ENCODE measurements around the gene DNMT3A. TPM values are rescaled to one million over a fixed set of nuclear protein-coding genes. Genes with fewer than 3 reads are reported as not detected.
A peak's percentile ranks its signal among the peaks of the same experiment; 100 is the strongest.

DNMT3A gene
- total RNA-seq, 1 donor from 2014 or later, result 113 TPM

DNA sequence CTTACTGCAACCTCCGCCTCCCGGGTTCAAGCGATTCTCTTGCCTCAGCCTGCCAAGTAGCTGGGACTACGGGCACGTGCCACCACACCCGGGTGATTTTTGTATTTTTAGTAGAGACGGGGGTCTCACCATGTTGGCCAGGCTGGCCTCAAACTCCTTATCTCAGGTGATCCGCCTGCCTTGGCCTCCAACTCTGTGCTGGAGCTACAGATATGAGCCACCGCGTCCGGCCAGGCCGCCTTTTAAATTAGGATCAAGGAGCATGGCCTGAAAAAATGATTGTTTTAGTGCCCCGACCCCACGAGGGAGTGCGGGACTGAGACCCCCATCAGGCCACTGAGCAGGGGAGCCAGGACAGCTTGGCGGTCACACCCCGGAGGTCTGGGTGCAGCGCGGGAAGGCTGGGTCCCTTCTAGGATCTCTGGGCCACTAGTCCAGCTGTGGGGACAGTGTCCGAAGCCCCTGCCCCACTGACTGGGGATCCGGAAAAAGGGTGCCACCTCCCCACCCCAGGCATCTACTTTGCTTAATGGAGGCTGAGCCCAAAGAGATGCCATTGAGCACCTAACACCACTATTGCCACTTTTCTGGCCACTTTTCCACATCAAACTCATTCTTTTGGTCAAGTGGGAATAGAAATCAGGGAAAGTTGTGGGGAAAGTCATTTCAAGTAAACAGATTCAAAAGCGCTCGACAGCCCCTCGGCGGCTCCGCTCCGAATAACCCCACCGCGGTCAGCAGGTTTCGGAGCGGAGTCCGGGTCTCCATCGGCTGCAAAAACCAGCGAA lies 19.7 kb upstream of the DNMT3A start:
- no peaks in the 10 kb centered on the region for H3K9me3 Mint-ChIP-seq
- peaks cover 17% of the 10 kb centered on the region for H3K4me1 Mint-ChIP-seq
- H3K36me3 Mint-ChIP-seq (ENCODE audit: low read depth), result no peaks in the 10 kb centered on the region
- DNase-seq (ENCODE audit: low read depth, low spot score), result no peak
- H3K27ac Mint-ChIP-seq (ENCODE audit: unreplicated experiment), result no peak overlapping the region
- TF ChIP-seq, protein P1, sequence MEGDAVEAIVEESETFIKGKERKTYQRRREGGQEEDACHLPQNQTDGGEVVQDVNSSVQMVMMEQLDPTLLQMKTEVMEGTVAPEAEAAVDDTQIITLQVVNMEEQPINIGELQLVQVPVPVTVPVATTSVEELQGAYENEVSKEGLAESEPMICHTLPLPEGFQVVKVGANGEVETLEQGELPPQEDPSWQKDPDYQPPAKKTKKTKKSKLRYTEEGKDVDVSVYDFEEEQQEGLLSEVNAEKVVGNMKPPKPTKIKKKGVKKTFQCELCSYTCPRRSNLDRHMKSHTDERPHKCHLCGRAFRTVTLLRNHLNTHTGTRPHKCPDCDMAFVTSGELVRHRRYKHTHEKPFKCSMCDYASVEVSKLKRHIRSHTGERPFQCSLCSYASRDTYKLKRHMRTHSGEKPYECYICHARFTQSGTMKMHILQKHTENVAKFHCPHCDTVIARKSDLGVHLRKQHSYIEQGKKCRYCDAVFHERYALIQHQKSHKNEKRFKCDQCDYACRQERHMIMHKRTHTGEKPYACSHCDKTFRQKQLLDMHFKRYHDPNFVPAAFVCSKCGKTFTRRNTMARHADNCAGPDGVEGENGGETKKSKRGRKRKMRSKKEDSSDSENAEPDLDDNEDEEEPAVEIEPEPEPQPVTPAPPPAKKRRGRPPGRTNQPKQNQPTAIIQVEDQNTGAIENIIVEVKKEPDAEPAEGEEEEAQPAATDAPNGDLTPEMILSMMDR (conservative IDR thresholded peaks at IDR 0.05), result no peak
- no peaks in the 10 kb centered on the region for H3K27me3 Mint-ChIP-seq (ENCODE audit: low read depth)
- H3K4me3 Mint-ChIP-seq, result no peak overlapping the region

DNA sequence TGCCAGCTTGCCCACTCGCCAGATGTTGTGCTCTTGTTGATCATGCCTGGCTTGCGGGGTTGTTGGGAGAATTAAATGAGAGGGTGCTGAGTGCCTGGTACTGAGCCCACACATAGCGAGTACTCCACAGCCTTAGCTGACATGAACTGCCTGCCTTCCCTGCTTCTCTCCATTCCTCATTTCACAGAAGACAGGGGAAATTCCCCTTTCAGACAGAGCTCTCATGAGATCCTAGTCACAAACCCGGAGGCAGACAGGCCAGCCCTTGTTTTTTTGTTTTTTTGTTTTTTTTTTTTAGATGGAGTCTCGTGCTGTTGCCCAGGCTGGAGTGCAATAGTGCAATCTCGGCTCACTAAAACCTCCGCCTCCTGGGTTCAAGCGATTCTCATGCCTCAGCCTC lies 17.1 kb upstream of the DNMT3A start:
- no peaks in the 10 kb centered on the region for H3K27me3 Mint-ChIP-seq (ENCODE audit: low read depth)
- no peak overlapping the region for H3K27ac Mint-ChIP-seq (ENCODE audit: unreplicated experiment)
- no peaks in the 10 kb centered on the region for H3K36me3 Mint-ChIP-seq (ENCODE audit: low read depth)
- TF ChIP-seq, protein P1 (conservative IDR thresholded peaks at IDR 0.05), result no peak
- H3K4me1 Mint-ChIP-seq, result peaks cover 27% of the 10 kb centered on the region
- no peak for DNase-seq (ENCODE audit: low read depth, low spot score)
- H3K4me3 Mint-ChIP-seq, result no peak overlapping the region
- no peaks in the 10 kb centered on the region for H3K9me3 Mint-ChIP-seq

DNA sequence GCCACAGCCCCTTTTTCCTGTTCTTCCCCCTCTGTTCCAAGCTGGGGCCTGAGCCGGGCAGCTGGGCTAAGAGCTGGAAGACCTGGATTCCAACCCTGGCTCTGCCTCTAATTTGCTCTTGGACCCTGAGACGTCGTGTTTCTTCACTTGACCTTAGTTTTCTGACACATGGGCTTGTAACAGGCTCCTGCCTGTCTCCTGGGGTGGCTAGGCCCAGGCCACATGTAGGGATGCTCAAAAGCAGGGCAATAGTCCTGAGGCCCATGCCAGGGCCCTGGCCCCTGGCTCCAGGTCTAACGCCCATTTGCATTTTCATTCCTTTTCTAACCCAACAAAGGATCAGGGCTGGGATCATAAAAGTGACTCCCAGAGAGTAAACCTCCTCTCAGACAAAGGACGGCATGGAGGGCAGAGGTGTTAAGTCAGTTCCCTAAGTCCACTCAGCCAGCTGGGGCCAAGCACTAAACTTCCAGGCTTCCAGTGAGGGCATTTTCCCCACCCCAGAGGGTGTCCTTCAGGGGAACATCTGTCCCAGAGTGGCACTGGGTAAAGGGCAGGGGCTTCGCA lies 16.6 kb upstream of the DNMT3A start:
- Mint-ChIP-seq H3K9me3 (no peaks in the 10 kb centered on the region), H3K27me3 (ENCODE audit: low read depth) (no peaks in the 10 kb centered on the region), H3K27ac (ENCODE audit: unreplicated experiment) (peak overlapping the region; percentile 69), H3K4me3 (no peak overlapping the region), H3K4me1 (peaks cover 27% of the 10 kb centered on the region), H3K36me3 (ENCODE audit: low read depth) (no peaks in the 10 kb centered on the region)
- no peak for DNase-seq (ENCODE audit: low read depth, low spot score)
- TF ChIP-seq, protein P1 (conservative IDR thresholded peaks at IDR 0.05), result no peak

DNA sequence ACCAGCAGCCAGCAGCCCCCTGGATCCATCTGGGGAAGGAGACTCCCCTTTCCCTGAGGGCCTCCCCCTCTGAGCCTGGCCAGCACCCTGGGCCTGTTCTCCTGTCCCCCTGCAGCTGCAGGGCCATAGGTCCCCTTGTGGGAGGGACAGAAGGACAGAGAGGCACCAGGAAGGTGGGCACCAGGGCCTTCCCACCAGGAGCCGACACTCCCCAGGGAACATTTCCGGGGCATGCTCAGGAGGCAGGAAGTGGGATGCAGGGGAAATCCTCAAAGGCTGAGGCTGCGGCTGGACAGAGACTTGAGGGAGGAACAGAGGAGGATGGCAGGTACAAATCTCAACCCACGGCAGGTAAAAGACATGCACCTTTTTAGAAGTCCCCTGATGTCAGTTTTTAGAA lies 14.4 kb upstream of the DNMT3A start:
- Mint-ChIP-seq H3K27me3 (ENCODE audit: low read depth) (peaks cover 3% of the 10 kb centered on the region), H3K4me3 (no peak overlapping the region), H3K36me3 (ENCODE audit: low read depth) (no peaks in the 10 kb centered on the region), H3K9me3 (no peaks in the 10 kb centered on the region), H3K27ac (ENCODE audit: unreplicated experiment) (no peak overlapping the region), H3K4me1 (peaks cover 15% of the 10 kb centered on the region)
- DNase-seq (ENCODE audit: low read depth, low spot score), result no peak
- TF ChIP-seq, protein P1 (conservative IDR thresholded peaks at IDR 0.05), result no peak

DNA sequence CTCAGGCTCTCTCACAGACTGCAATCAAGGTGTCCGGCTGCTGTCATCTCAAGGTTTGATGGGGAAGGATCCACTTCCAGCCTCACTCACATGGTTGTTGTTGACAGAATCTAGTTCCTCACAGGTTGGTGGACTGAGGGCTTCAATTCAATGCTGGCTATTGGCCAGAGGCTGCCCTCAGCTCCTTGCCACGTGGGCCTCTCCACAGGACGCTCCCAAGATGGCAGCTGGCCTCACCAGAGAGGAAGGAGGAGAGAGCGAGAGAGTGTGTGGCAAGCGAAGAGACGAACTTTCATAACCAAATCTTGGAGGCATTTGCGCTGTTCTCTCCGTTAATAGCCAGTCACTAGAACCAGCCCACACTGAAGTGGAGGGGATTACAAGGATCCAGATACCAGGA lies 13.5 kb upstream of the DNMT3A start:
- H3K4me3 Mint-ChIP-seq, result no peak overlapping the region
- DNase-seq (ENCODE audit: low read depth, low spot score), result no peak
- H3K27ac Mint-ChIP-seq (ENCODE audit: unreplicated experiment), result no peak overlapping the region
- TF ChIP-seq, protein P1 (conservative IDR thresholded peaks at IDR 0.05), result no peak
- peaks cover 15% of the 10 kb centered on the region for H3K4me1 Mint-ChIP-seq
- H3K9me3 Mint-ChIP-seq, result no peaks in the 10 kb centered on the region
- peaks cover 4% of the 10 kb centered on the region for H3K27me3 Mint-ChIP-seq (ENCODE audit: low read depth)
- H3K36me3 Mint-ChIP-seq (ENCODE audit: low read depth), result no peaks in the 10 kb centered on the region
